Activated naive CD8-positive, alpha-beta T cell treated with anti-CD3 and anti-CD28 coated beads, Interleukin-2, amount 50 U/mL, for 24 hours (primary cell): ENCODE results near the gene ZFP57.
A peak's percentile ranks its signal among the peaks of the same experiment; 100 is the strongest.

ENCODE experiments used
- ATAC-seq: fragments of 150-1000 bp; cut with Tn5 transposase; one replicate; pipeline ENCODE4 v1.10.0; 2021
- DNase-seq: peaks from one replicate; pipeline ENCODE4 v3.0.0; 2021
- H3K27ac Mint-ChIP-seq: one replicate; pipeline ENCODE4 v1.8.0; 2021; ENCODE audit warnings: mild to moderate bottlenecking, mixed read lengths
- H3K27me3 Mint-ChIP-seq: one replicate; pipeline ENCODE4 v1.8.0; 2021; ENCODE audit warnings: mixed read lengths
- H3K36me3 Mint-ChIP-seq: one replicate; pipeline ENCODE4 v1.8.0; 2021; ENCODE audit warnings: low read depth, mixed read lengths
- H3K4me1 Mint-ChIP-seq: one replicate; pipeline ENCODE4 v1.8.0; 2021; ENCODE audit warnings: mixed read lengths
- H3K4me3 Mint-ChIP-seq: one replicate; pipeline ENCODE4 v1.8.0; 2021; ENCODE audit warnings: mild to moderate bottlenecking, moderate library complexity, mixed read lengths
- H3K9me3 Mint-ChIP-seq: one replicate; pipeline ENCODE4 v1.8.0; 2021; ENCODE audit warnings: mixed read lengths

Gene ZFP57

DNA sequence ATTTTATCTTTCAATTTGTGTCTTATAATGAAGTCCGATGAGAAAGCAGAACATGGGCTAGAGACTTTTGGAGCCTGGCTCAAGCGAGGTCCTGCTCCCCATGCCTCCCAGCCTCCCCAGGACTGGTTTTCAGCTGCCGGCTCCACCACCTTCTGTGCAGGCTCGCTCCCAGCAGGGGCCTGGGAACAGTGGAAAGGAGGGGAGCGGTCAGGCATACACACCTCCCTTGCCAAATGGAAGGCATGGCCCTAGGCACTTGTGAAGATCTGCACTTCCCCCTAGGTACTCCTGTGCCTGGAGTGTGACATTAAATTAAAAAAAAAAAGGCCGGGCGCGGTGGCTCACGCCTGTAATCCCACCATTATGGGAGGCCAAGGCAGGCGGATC is 28.8 kb downstream of the ZFP57 start:
- Mint-ChIP-seq H3K9me3 (no peaks in the 10 kb centered on the region), H3K4me1 (peaks cover 16% of the 10 kb centered on the region), H3K4me3 (no peak overlapping the region), H3K36me3 (no peaks in the 10 kb centered on the region), H3K27me3 (peaks cover 12% of the 10 kb centered on the region), H3K27ac (no peak overlapping the region)
- DNase-seq = no peak
- ATAC-seq = no peak

DNA sequence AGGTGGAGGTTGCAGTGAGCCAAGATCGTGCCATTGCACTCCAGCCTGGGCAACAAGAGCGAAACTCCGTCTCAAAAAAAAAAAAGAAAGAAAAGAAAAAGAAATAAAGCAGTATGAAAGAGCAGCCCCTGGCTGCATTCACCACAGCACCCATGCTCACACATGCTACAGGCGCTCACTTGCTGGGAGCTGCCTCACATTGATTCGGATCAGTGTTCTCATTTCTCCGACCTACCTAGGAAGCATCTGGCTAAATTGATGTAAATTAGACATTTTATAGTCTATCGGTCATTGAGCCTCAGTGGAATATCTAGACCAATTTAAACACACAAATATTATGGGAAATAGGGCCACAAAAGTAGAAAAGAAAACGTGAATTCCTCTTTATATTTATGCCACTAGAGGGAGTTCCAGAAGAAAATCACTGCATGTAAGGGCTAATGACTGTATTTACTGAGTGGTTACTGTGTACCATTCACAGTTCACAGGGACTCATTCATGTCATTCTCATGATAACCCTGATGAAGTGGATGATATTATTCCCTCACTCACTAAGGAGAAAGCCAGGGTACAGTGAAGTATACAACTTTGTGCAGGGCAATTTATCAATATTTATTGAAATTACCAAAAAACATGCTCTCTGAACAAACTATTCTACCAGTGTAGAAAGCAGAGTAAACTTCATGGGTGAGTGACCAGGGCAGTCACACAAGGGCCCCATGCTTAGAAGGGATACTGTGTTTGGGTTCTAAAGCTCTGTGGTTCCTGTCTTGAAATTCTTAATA is 29.3 kb downstream of the ZFP57 start:
- H3K27me3 Mint-ChIP-seq = peaks cover 9% of the 10 kb centered on the region
- H3K4me1 Mint-ChIP-seq = peaks cover 16% of the 10 kb centered on the region
- H3K9me3 Mint-ChIP-seq = no peaks in the 10 kb centered on the region
- DNase-seq (no peak), ATAC-seq (no peak)
- no peaks in the 10 kb centered on the region for H3K36me3 Mint-ChIP-seq
- no peak overlapping the region for H3K4me3 Mint-ChIP-seq
- no peak overlapping the region for H3K27ac Mint-ChIP-seq

- peak overlapping the region; percentile 88 for H3K4me3 Mint-ChIP-seq
- no peaks in the 10 kb centered on the region for H3K36me3 Mint-ChIP-seq
- H3K9me3 Mint-ChIP-seq = no peaks in the 10 kb centered on the region
- ATAC-seq (peak; percentile 98), DNase-seq (peak; percentile 98)
- peaks cover 2% of the 10 kb centered on the region for H3K27me3 Mint-ChIP-seq
- H3K4me1 Mint-ChIP-seq = peaks cover 16% of the 10 kb centered on the region
- H3K27ac Mint-ChIP-seq = peak overlapping the region; percentile 94
Observed at GRCh38 chr6:29649701-29650673, 31.0 kb downstream of the ZFP57 start.

DNA sequence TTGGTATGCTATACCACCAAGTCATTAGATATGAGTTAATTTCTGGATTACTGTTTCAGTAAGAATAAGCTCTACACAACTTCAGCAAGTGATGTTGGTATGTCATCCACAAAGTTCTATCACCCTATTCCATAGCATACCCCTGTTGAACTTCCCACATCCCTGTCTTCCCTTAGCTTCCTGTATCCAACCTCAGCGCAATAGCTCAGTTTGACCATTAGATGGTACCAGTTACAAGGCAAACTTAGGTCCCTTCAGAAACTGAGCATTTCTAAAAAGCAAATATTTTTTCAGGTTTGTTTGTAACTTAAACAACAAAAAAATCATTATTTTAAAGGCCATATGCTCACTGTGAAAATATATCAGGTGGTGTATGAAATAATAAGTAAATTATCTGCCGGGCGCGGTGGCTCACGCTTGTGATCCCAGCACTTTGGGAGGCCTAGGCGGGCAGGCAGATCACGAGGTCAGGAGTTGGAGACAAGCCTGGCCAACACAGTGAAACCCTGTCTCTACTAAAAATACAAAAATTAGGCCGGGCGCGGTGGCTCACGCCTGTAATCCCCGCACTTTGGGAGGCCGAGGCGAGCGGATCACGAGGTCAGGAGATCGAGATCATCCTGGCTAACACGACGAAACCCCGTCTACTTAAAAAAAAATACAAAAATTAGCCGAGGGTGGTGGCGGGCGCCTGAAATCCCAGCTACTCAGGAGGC is 32.9 kb downstream of the ZFP57 start:
- Mint-ChIP-seq H3K4me1 (peaks cover 16% of the 10 kb centered on the region), H3K36me3 (no peaks in the 10 kb centered on the region), H3K27me3 (no peaks in the 10 kb centered on the region), H3K9me3 (no peaks in the 10 kb centered on the region), H3K27ac (no peak overlapping the region), H3K4me3 (no peak overlapping the region)
- ATAC-seq (no peak), DNase-seq (no peak)

- H3K36me3 Mint-ChIP-seq = no peaks in the 10 kb centered on the region
- DNase-seq (no peak), ATAC-seq (peak; percentile 66)
- H3K27ac Mint-ChIP-seq = peak overlapping the region; percentile 0
- peaks cover 12% of the 10 kb centered on the region for H3K4me1 Mint-ChIP-seq
- no peaks in the 10 kb centered on the region for H3K9me3 Mint-ChIP-seq
- H3K4me3 Mint-ChIP-seq = no peak overlapping the region
- H3K27me3 Mint-ChIP-seq = no peaks in the 10 kb centered on the region
Observed at GRCh38 chr6:29641430-29642148, 39.4 kb downstream of the ZFP57 start.

GRCh38 chr6:29637247-29637646 is 43.7 kb downstream of the ZFP57 start:
- H3K27ac Mint-ChIP-seq = no peak overlapping the region
- H3K4me1 Mint-ChIP-seq = peaks cover 21% of the 10 kb centered on the region
- ATAC-seq = no peak
- DNase-seq = no peak
- no peaks in the 10 kb centered on the region for H3K36me3 Mint-ChIP-seq
- H3K4me3 Mint-ChIP-seq = no peak overlapping the region
- H3K9me3 Mint-ChIP-seq = no peaks in the 10 kb centered on the region
- H3K27me3 Mint-ChIP-seq = no peaks in the 10 kb centered on the region

- DNase-seq (no peak), ATAC-seq (no peak)
- no peaks in the 10 kb centered on the region for H3K9me3 Mint-ChIP-seq
- H3K27me3 Mint-ChIP-seq = peaks cover 10% of the 10 kb centered on the region
- H3K4me1 Mint-ChIP-seq = peaks cover 40% of the 10 kb centered on the region
- peak overlapping the region; percentile 86 for H3K4me3 Mint-ChIP-seq
- H3K36me3 Mint-ChIP-seq = peaks cover 2% of the 10 kb centered on the region
- peak overlapping the region; percentile 68 for H3K27ac Mint-ChIP-seq
Observed at GRCh38 chr6:29633534-29633905, 47.4 kb downstream of the ZFP57 start.

DNA sequence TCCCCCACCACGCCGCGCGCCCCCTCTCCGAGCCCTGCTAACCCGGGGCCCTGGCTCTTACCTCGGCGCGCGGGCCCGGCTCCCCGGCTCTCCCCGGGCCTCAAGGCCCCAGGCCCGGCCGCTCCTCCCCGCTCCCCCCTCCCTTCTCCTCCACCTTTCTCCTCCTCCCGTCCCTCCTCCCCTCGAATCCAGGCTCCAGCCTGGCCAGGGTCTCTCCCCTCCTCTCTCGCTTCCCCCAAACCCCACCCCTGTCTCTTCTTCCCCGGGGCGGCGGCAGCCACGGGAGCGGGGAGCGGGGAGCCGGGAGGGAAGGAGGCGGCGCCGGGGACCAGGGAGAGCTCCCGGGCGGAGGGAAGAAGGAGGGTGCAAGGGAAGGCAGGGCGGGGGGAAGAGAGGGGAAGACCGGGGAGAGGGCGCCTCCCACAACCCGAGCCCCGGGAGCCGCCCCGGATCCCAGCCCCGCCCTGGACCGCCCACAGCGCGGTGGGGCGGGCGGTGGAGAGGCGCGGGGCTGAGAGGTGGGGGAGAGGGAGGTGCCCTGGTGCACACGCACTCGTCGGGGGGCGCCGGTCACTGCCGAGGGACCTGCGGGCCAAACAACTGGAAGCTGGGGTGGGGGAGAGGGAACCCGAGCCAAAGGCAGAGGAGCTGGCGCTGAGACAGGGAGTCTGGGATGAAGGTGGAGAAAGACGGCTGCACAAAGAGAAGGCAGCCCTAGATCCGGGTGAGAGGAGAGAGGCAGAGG is 48.0 kb downstream of the ZFP57 start, which contains the start of gene GABBR1:
Gene GABBR1 (minus strand): TSS at position 395 of the 745 bp plus-strand sequence. CDS start 798 bp downstream, outside the sequence.
- ATAC-seq (peak; percentile 81), DNase-seq (peak; percentile 74)
- Mint-ChIP-seq H3K9me3 (no peaks in the 10 kb centered on the region), H3K36me3 (peaks cover 2% of the 10 kb centered on the region), H3K4me3 (peak within 1 kb of the TSS; percentile 86), H3K27me3 (peaks cover 10% of the 10 kb centered on the region), H3K27ac (peak within 1 kb of the TSS; percentile 68), H3K4me1 (peaks cover 43% of the 10 kb centered on the region)

DNA sequence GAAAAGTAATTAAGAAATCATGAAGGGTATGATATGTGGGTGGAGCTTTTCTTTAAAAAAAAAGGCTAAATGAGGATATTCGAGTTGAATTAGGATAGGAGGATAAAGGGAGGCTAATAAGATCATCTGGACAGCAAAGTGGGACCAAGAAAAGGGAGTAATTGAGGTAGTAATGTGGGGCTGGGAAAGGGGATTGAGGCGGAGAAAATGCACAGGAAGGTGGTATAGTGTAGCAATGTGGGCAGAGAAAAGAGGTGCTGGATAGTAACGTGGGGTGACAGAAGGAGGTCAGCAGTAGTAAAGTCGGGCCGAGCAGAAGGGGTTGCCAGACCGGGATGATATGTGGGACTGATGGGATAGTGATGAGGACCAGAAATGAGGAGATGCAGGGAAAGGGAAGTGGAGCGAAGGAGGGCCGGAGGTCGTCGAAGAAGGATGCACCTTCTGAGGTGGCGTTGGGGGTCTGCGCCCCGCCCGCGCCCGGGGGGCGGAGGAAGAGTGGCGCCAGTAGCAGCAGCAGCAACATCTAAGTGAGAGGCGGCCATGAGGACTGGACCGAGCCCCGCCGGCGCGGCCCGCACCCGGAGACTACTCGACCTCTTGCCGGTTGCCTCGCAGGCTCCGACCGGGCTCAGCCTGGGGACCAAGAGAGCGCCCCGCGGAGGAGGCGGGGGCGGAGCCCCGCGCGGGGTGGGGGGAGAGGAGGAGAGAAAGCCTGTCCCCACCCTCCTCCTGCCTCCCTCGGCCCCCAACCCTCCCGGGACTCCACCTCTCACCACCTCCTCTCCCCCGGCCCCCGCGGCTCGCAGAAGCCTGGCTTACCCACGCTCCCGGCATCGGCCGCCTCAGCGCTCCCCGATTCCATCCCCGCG is 48.9 kb downstream of the ZFP57 start:
- H3K9me3 Mint-ChIP-seq = no peaks in the 10 kb centered on the region
- peaks cover 11% of the 10 kb centered on the region for H3K27me3 Mint-ChIP-seq
- H3K4me1 Mint-ChIP-seq = peaks cover 43% of the 10 kb centered on the region
- H3K27ac Mint-ChIP-seq = peak overlapping the region; percentile 49
- ATAC-seq (peak; percentile 27), DNase-seq (peak; percentile 54)
- peaks cover 2% of the 10 kb centered on the region for H3K36me3 Mint-ChIP-seq
- H3K4me3 Mint-ChIP-seq = peak overlapping the region; percentile 86

DNA sequence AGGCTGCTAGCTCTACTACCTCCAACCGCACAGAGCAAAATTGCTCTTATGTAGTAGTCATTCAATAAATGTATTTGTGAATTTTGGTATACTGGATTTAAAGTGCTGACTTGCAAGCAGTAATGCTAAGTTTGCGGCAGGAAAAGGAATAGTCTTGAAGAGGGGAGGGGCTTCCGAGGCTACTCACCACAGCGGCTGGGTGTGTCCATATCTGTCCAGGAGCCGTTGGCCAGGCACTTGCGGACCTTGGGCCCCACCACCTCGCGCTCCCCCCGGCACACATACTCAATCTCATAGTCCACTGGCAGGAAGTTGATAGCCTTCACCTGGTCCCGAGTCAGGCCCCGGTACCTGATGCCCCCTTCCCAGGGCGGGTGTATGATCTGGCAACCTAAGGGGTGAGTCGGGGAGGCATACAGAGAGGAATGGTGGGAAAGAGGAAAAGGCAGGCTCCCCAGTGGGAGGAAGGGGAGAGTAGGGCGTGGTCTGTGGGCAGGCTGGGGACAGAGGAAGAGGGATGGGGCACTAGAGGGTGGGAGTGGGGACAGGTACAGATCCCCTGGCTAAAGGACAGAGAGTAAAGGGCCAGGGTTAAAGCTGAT is 49.6 kb downstream of the ZFP57 start:
- Mint-ChIP-seq H3K27me3 (peaks cover 16% of the 10 kb centered on the region), H3K4me1 (peaks cover 43% of the 10 kb centered on the region)
- ATAC-seq = no peak

GRCh38 chr6:29630315-29630714 is 50.6 kb downstream of the ZFP57 start:
- Mint-ChIP-seq H3K4me1 (peaks cover 43% of the 10 kb centered on the region), H3K4me3 (no peak overlapping the region), H3K27me3 (peaks cover 16% of the 10 kb centered on the region), H3K36me3 (peaks cover 2% of the 10 kb centered on the region), H3K27ac (no peak overlapping the region), H3K9me3 (no peaks in the 10 kb centered on the region)
- DNase-seq (no peak), ATAC-seq (no peak)

More for the DNA sequence above, 49.6 kb downstream of the ZFP57 start:
- Mint-ChIP-seq H3K9me3 (no peaks in the 10 kb centered on the region), H3K27ac (no peak overlapping the region), H3K36me3 (peaks cover 2% of the 10 kb centered on the region), H3K4me3 (peak overlapping the region; percentile 86)
- DNase-seq = no peak

GRCh38 chr6:29629571-29629970 is 51.4 kb downstream of the ZFP57 start:
- peaks cover 2% of the 10 kb centered on the region for H3K36me3 Mint-ChIP-seq
- ATAC-seq (no peak), DNase-seq (no peak)
- H3K27me3 Mint-ChIP-seq = peaks cover 16% of the 10 kb centered on the region
- H3K27ac Mint-ChIP-seq = no peak overlapping the region
- peaks cover 43% of the 10 kb centered on the region for H3K4me1 Mint-ChIP-seq
- peak overlapping the region; percentile 85 for H3K4me3 Mint-ChIP-seq
- no peaks in the 10 kb centered on the region for H3K9me3 Mint-ChIP-seq
